ENCODE data around the gene SAMSN1. TPM values are rescaled to one million over a fixed set of nuclear protein-coding genes. Genes with fewer than 3 reads are reported as not detected.

SAMSN1 gene
- polyA plus RNA-seq, 2 of the 4 experiments (the other 2 are of a cell fraction): 0.06 TPM; not detected in 1

GRCh38 chr21:14592296-14593000 lies 46.3 kb upstream of the SAMSN1 start (continued):
- TF ChIP-seq ATOH8 (CRISPR knock-in tag; IDR thresholded peaks at IDR 0.05; ENCODE audit: low read depth) (no peak), HDAC2 (IDR thresholded peaks at IDR 0.05) (no peak), REST (IDR thresholded peaks at IDR 0.05) (no peak), TP53 (CRISPR knock-in tag; IDR thresholded peaks at IDR 0.05) (no peak), RCOR1 (IDR thresholded peaks at IDR 0.05; ENCODE audit: low read depth, low read length) (no peak), ZSCAN20 (CRISPR knock-in tag; IDR thresholded peaks at IDR 0.05) (no peak), CTCF (IDR thresholded peaks at IDR 0.05) (no peak)

DNA sequence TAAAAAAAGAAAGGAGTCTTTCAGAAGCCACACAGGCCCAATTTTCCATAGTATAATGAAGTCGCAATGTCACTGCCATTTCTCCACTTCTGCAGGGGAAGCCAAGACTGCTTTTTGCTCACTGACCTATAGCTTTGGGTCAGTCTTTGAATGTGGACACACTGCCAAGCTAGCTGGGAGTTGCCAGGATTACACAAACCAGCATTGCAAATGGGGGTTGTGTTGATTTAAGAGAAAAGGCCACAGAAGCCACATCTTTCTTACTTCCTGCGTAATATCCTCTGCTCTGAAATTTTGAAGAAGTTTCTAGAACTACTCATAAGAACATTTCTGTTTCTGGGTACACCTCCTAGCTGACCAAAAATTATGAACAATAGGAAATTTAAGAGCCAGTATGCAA lies 45.8 kb upstream of the SAMSN1 start:
- no peaks in the 10 kb centered on the region for H3K4me1 ChIP-seq
- H3K9me3 ChIP-seq: no peaks in the 10 kb centered on the region
- ChIA-PET CTCF (no interaction called here), POLR2A (no interaction called here)
- H3K4me3 ChIP-seq: no peak overlapping the region
- 85% methylated on average over 2 of the region's 2 CpGs for WGBS (ENCODE audit: missing lambda C conversion rate)
- H3K4me2 ChIP-seq: no peak overlapping the region
- ATAC-seq (no peak), FAIRE-seq (no peak), DNase-seq (ENCODE audit: low read depth in 1 of 2, low spot score in 1 of 2) (no peak)
- TF ChIP-seq HES2 (IDR thresholded peaks at IDR 0.05): no peak
- no peak overlapping the region for H3K27ac ChIP-seq

DNA sequence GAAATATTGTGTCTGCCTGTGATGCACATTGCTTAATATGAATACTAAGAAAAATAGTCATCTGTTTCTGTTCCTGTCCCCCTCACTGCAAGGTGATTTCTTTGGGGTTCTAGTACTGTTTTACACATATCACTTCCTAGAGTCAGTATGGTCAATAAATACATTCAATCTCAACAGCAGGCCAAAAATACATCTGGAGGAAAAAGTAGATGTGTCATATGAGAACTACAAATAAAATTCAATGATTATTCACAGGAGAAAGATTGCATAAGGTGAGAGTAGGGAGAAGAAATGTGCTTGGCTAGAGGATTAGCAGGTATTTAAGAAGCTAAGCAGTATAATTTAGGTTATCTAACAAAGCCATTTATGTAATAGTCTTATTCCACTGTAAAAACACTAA lies 45.3 kb upstream of the SAMSN1 start:
- TF ChIP-seq CBX2 (IDR thresholded peaks at IDR 0.05; ENCODE audit: borderline replicate concordance, low read depth): no peak
- TF ChIP-seq POLR2A (IDR thresholded peaks at IDR 0.05; ENCODE audit: low read length): no peak
- TF ChIP-seq BHLHE40 (IDR thresholded peaks at IDR 0.05; ENCODE audit: low read depth, low read length): no peak
- TF ChIP-seq BCL3 (IDR thresholded peaks at IDR 0.05): no peak
- TF ChIP-seq, protein P1, sequence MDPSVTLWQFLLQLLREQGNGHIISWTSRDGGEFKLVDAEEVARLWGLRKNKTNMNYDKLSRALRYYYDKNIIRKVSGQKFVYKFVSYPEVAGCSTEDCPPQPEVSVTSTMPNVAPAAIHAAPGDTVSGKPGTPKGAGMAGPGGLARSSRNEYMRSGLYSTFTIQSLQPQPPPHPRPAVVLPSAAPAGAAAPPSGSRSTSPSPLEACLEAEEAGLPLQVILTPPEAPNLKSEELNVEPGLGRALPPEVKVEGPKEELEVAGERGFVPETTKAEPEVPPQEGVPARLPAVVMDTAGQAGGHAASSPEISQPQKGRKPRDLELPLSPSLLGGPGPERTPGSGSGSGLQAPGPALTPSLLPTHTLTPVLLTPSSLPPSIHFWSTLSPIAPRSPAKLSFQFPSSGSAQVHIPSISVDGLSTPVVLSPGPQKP (IDR thresholded peaks at IDR 0.05; ENCODE audit: low read depth, low read length): no peak
- TF ChIP-seq CHD2 (IDR thresholded peaks at IDR 0.05; ENCODE audit: low read length, partially characterized antibody): no peak
- TF ChIP-seq CTCF (IDR thresholded peaks at IDR 0.05): no peak
- no peak for TF ChIP-seq CEBPB (IDR thresholded peaks at IDR 0.05)
- no peak for TF ChIP-seq KDM1A (IDR thresholded peaks at IDR 0.05; ENCODE audit: low read depth)
- ChIA-PET POLR2A (no interaction called here), CTCF (no interaction called here)
- Histone ChIP-seq H3K9me3 (no peaks in the 10 kb centered on the region), H3K4me2 (no peak overlapping the region), H3K4me3 (no peak overlapping the region), H3K27ac (no peak overlapping the region), H3K4me1 (no peaks in the 10 kb centered on the region)
- no peak for FAIRE-seq
- DNase-seq (ENCODE audit: low read depth in 1 of 2, low spot score in 1 of 2): no peak
- ATAC-seq: no peak

Measured in A549 (cell line).